Measurements from ENCODE around the gene AGAP1. TPM values are rescaled to one million over a fixed set of nuclear protein-coding genes. Genes with fewer than 3 reads are reported as not detected.

The AGAP1 gene
- total RNA-seq, 2 experiments from 2014 or later: not detected

- no peaks in the 10 kb centered on the region for H3K4me1 ChIP-seq (ENCODE audit: insufficient read depth, low read length, poor library complexity, severe bottlenecking)
- ChIA-PET POLR2A (no interaction called here), CTCF (ENCODE audit: unreplicated experiment) (no interaction called here)
- H3K9me2 ChIP-seq (ENCODE audit: insufficient read depth, low read length): no peaks in the 10 kb centered on the region
- no peak for TF ChIP-seq CTCF (conservative IDR thresholded peaks at IDR 0.05; ENCODE audit: low read length)
- no peak for DNase-seq (ENCODE audit: low spot score)
- BruUV-seq (replicated peaks): no TSS peak
- H3K4me2 ChIP-seq (ENCODE audit: low read length): no peak overlapping the region
- H3K79me2 ChIP-seq (ENCODE audit: insufficient read depth, low read depth, low read length): no peaks in the 10 kb centered on the region
- H3K9me3 ChIP-seq (ENCODE audit: low read length): no peaks in the 10 kb centered on the region
- no peaks in the 10 kb centered on the region for H4K20me1 ChIP-seq (ENCODE audit: insufficient read depth, low read length)
- no peak overlapping the region for H2AFZ ChIP-seq (ENCODE audit: low read length)
- H3K4me3 ChIP-seq (ENCODE audit: low read depth, low read length, poor library complexity, severe bottlenecking): no peak overlapping the region
- no peaks in the 10 kb centered on the region for H3K36me3 ChIP-seq (ENCODE audit: insufficient read depth, low read length)
- no peak overlapping the region for H3K27ac ChIP-seq (ENCODE audit: low read depth, low read length, poor library complexity, severe bottlenecking)
- intact Hi-C loops (cut with micrococcal nuclease; ENCODE audit: unreplicated experiment): no loop called here
These were observed 464.5 kb downstream of the AGAP1 start for GRCh38 chr2:235958221-235958930.

GRCh38 chr2:235958931-235959410 lies 465.1 kb downstream of the AGAP1 start:
- ChIA-PET CTCF (ENCODE audit: unreplicated experiment) (no interaction called here), POLR2A (no interaction called here)
- no peaks in the 10 kb centered on the region for H4K20me1 ChIP-seq (ENCODE audit: insufficient read depth, low read length)
- no peaks in the 10 kb centered on the region for H3K9me3 ChIP-seq (ENCODE audit: low read length)
- TF ChIP-seq EZH2phosphoT487 (IDR thresholded peaks at IDR 0.05; ENCODE audit: borderline replicate concordance, low read depth, low read length) (no peak), CTCF (conservative IDR thresholded peaks at IDR 0.05; ENCODE audit: low read length) (no peak)
- no peak overlapping the region for H2AFZ ChIP-seq (ENCODE audit: low read length)
- H3K36me3 ChIP-seq (ENCODE audit: insufficient read depth, low read length): no peaks in the 10 kb centered on the region
- no peak overlapping the region for H3K4me2 ChIP-seq (ENCODE audit: low read length)
- H3K79me2 ChIP-seq (ENCODE audit: insufficient read depth, low read depth, low read length): no peaks in the 10 kb centered on the region
- H3K4me1 ChIP-seq (ENCODE audit: insufficient read depth, low read length, poor library complexity, severe bottlenecking): no peaks in the 10 kb centered on the region
- no peak for DNase-seq (ENCODE audit: low spot score)
- intact Hi-C loops (cut with micrococcal nuclease; ENCODE audit: unreplicated experiment): no loop called here
- H3K4me3 ChIP-seq (ENCODE audit: low read depth, low read length, poor library complexity, severe bottlenecking): no peak overlapping the region
- H3K27ac ChIP-seq (ENCODE audit: low read depth, low read length, poor library complexity, severe bottlenecking): no peak overlapping the region
- no peaks in the 10 kb centered on the region for H3K9me2 ChIP-seq (ENCODE audit: insufficient read depth, low read length)
- no TSS peak for BruUV-seq (replicated peaks)

- intact Hi-C loops (cut with micrococcal nuclease; ENCODE audit: unreplicated experiment): no loop called here
- Histone ChIP-seq H4K20me1 (ENCODE audit: insufficient read depth, low read length) (no peaks in the 10 kb centered on the region), H3K4me2 (ENCODE audit: low read length) (no peak overlapping the region), H3K27ac (ENCODE audit: low read depth, low read length, poor library complexity, severe bottlenecking) (no peak overlapping the region), H3K9me3 (ENCODE audit: low read length) (no peaks in the 10 kb centered on the region), H3K4me3 (ENCODE audit: low read depth, low read length, poor library complexity, severe bottlenecking) (no peak overlapping the region), H3K79me2 (ENCODE audit: insufficient read depth, low read depth, low read length) (no peaks in the 10 kb centered on the region), H3K36me3 (ENCODE audit: insufficient read depth, low read length) (no peaks in the 10 kb centered on the region), H3K4me1 (ENCODE audit: insufficient read depth, low read length, poor library complexity, severe bottlenecking) (no peaks in the 10 kb centered on the region), H2AFZ (ENCODE audit: low read length) (no peak overlapping the region), H3K9me2 (ENCODE audit: insufficient read depth, low read length) (no peaks in the 10 kb centered on the region)
- POLR2A ChIA-PET: no interaction called here
- CTCF ChIA-PET (ENCODE audit: unreplicated experiment): no interaction called here
- DNase-seq (ENCODE audit: low spot score): no peak
- TF ChIP-seq EZH2phosphoT487 (IDR thresholded peaks at IDR 0.05; ENCODE audit: borderline replicate concordance, low read depth, low read length): no peak
- no TSS peak for BruUV-seq (replicated peaks)
These were observed 466.3 kb downstream of the AGAP1 start for GRCh38 chr2:235960011-235960715.

Measured in OCI-LY7 (cell line).